HG03135 (cell line): ENCODE data around the gene VAPB.

ENCODE experiments used
- ATAC-seq: cut with Tn5 transposase; IDR thresholded peaks from one replicate; pipeline ENCODE4 v1.9.1; 2021; ENCODE audit warnings: mild to moderate bottlenecking, moderate library complexity; ENCODE audit not compliant: unreplicated experiment

Gene VAPB

DNA sequence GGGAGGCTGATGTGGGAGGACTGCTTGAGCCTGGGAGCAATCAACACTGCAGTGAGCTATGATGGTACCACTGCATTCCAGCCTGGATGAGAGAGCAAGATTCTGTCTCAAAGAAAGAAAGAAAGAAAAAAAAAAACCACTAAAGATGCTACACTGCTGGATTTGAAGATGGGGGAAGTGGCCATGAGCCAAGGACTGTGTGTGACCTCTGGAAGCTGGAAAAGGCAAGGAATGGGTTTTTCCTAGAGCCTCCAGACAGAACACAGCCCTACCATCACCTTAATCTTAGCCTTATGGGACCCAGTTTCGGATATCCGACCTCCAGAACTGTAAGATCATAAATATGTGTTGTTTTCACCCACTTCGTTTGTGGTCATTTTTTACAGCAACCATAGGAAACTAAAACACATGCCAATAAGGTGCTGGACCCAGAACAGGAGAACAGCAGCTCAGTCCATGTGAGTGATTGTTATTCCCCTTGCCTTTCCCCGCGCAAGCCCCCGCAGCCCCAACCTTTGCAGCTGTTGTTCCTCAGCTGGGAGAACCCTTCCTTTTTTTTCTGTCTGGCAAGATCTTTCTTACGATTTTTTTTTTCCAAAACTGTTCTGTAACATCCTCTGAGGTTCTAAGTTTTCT, 11.1 kb upstream of the VAPB start:
- no peak for ATAC-seq

DNA sequence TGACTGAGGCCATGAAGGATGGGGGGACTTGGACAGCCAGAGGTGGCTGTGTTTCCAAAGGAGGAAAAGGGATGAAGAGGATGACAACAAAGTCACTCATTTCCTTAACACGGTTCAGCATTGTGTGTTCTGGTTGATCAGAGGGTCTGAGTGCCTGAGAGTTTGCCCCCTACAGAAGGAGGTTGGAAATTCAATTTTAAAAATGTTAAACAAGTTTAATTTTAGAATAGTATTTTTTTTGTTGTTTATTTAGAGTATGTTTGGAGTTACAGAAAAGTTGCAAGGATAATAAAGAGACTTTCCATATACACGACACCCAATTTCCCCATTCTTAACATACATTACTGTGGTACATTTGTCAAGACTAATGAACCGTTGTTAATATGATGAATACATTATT, 10.3 kb upstream of the VAPB start:
- no peak for ATAC-seq

DNA sequence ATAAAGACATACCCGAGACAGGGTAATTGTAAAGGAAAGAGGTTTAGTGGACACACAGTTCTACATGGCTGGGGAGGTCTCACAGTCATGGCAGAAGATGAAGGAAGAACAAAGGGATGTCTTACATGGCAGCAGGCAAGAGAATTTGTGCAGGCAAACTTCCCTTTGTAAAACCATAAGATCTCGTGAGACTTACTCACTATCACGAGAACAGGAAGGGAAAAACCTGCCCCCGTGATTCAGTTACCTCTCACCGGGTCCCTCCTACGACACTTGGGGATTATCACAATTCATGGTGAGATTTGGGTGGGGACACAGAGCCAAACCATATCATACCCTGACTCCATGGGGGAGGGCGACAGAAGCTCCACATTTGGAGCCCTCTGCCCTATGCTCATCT, 7.4 kb upstream of the VAPB start:
- ATAC-seq, result no peak

DNA sequence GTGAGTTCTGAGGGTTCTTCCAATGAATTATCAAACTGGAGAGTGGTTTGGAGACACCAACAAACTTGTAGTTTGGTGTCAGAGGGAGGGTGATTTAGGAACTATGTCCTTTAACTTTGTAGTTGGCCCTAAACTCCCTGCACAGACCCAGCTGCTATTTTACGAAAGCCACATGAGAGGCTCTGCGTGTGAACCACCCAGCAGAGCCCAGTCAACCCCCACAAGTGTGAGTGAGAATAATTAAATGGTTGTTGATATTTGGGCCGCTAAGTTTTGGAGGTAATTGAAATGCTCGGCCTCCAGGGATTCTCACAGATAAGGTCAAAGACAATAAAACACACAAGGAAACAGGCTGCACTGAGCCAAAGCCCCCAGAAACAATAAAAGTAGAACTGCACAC, 6.9 kb upstream of the VAPB start:
- ATAC-seq, result no peak

DNA sequence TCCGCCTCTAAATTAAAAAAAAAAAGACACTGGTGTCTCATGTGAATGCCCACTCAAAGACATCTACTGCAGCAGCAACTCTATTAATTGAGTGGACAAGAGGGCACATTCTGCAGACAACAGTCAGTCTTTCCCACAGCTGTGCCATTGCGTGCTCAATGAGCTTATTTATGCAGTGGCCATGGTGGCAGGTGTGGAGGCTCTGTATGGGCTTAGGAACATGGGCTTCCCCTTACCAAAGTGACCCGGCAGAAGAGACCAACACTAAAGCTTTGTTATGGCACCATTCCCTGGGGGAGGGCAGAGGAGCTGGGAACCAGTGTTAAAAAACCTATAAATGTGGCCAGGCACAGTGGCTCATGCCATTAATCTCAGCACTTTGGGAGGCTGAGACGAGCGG, 4.2 kb upstream of the VAPB start:
- no peak for ATAC-seq

DNA sequence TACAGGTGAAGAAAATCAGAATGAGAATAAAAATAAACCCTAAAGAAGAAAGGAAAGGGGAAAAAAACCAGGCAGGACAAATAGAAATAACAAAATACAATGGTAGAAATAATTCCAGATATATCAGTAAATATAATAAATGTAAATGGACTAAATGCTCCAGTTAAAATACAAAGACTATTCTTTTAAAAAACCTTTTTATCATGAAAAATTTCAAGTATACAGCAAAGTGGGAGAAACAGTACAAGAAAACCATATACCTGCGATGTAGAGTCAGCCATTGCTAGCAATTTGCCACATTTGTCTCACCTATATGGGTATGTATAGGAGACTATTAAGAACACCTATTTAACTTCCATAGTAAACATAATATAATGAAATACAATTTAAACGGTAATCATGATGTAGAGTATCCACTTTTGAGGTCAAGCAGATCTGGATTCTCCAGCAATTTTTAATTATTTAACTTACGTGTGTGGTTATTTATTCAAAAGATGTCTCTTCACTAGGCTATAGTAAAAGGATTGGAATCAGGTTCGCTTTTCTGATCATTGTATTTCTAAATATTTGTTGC, 914 bp upstream of the VAPB start:
- no peak for ATAC-seq

DNA sequence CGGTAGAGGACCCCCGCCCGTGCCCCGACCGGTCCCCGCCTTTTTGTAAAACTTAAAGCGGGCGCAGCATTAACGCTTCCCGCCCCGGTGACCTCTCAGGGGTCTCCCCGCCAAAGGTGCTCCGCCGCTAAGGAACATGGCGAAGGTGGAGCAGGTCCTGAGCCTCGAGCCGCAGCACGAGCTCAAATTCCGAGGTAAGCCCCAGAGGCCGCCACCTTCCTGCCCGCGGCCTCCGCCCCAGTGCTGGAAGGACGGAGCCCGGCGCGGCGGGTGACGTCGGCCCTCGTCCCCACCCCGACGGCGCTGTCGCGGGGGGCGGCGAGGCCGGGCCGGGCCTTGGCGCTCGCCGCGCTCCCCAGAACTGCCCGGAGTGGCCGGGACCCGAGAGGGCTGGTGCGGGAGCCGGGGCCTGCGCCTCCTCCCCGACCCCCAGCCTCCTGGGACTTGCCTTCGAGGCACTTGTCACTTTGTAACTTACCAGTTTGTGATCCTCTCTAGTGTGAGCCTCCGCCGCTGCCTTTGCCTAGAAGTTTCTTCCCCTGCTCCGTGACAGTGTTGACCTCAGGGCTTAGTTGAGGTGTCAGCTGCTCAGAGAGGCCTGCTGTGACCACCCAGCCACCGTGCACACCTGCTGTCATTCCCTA, 417 bp downstream of the VAPB start:
- ATAC-seq, result peak; percentile 40

DNA sequence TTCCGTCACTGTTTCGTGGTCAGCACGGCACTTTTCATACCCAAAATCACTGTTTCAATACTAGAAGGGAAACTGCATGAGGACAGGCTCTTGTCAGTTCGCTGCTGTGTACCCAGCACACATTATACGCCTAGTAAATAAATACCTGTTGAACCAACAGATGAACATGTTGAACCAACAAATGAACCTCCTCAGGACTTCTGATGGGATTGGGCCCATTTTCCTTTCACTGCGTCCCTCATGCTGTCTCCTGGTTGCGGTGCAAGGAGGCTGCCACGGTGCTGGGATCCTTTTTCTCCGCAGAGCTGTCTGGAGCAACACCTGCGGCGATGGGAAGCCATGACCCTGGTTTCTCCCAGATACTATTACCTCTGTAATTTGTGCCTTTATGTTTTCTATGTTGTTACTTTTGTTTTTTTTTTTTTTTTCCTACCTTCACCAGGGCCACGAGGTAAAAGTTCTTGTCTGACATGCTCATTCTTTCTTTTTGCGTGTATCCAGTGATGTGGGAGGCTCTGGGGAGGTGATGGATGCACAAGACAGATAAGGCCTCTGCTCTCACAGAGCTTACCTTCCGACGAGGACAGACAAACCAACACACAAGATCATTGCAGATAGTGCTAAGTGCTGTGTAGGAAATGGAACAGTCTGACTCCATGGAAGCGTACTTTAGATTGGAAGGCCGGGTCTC, 1.1 kb downstream of the VAPB start:
- no peak for ATAC-seq

DNA sequence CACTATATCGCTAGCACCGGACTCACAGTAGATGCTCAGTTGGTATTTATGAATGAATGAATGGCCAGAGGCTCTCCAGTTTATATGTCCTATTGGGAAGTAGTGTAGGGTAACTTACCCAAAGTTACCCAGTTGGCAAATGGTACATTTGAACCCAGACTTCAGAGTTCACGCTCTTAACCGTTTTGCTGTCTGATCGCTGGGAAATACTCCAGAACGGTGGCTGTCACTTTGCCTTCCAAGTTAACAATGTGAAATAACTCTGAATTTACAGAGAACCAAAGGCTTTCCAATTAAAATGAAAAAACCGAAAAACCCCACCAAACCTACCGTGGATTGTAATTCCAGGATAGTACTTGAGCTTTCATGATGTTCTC, 1.6 kb downstream of the VAPB start:
- ATAC-seq, result no peak

DNA sequence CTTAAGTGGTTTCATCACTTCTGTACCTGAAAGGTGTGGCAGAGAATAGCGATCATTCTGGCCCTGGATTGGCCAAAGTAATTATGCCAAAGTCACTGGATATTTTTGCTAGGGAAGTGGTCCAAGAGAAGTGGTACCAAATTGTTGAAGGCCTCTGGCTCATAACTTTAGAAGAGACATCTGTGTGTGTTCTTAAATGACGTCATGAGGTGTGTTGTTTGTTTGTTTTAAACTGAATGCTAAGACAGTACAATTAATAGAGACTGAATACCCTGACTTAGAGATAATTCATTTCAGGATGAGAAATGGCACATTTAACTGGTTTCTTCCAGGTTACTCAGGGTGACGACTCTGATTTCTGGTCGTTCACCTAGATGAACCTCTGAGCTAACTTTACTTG, 3.3 kb downstream of the VAPB start:
- no peak for ATAC-seq

DNA sequence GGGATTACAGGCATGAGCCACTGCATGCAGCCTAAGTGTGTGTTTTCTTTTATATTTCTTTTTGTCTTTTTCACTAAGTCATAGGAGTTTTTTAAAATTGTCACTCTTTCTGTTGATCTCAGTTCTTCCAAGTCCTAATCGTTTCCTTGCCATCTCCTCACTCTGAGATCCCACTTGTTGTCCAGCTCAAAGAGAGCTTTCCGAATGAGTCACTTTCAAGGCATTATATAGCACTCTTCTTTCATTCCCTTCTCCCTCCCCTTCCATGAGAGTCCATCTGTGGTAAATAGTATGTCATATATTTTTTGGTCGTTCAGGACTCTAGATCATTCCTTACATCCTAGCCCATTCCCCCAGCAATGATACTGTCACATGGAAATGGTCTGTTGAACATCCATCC, 4.3 kb downstream of the VAPB start:
- no peak for ATAC-seq

DNA sequence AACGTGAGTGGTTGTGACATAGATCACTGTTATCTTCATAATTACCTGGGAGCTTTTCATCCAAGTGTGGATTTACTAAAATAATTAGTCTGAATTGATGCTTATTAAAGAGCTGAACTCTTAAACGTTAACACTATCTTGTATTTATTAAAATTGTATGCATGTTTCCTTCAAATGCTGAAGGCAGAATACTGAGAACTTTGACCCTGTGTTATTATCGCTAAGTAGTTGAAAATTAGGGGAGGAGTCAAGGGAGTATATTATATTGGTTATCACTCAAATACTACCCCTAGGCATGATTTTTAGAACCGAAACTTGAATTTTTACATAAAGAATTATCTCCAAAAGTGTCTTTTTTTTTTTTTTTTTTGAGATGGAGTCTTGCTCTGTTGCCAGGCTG, 5.8 kb downstream of the VAPB start:
- no peak for ATAC-seq

DNA sequence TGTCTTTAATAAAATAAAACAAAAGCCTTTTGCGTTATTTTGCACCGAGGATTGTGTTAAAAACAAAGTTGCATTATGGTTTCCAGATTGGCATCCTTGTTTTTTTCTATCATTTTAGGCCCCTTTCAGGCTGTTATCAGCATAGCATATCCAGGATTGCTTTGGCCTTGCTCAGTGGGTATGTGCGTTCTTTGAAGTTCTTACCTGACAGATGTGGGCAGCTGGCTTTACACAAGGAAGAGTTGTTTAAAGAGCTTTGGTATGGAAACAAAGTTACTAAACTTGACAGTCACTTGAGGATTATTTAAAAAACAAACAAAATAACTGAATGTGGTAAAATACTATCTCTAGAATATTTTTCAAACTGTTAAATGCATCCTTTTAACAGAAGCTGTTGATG, 6.6 kb downstream of the VAPB start:
- ATAC-seq, result no peak

DNA sequence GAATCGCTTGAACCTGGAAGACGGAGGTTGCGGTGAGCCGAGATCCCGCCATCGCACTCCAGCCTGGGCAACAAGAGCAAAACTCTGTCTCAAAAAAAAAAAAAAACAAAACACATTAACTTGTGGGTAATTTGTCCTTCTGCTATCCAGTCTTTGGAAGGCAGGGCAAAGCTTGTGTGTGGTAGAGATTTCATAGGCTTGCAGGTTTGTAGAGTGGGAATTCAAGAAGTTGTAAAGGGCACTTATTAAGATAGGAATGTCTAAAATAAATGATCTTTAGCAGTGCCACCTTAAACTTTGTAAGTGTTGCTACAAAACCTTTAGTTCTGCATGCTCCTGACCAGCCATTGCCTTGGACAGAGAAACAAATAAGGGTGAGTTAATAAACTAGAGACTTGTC, 8.4 kb downstream of the VAPB start:
- no peak for ATAC-seq

DNA sequence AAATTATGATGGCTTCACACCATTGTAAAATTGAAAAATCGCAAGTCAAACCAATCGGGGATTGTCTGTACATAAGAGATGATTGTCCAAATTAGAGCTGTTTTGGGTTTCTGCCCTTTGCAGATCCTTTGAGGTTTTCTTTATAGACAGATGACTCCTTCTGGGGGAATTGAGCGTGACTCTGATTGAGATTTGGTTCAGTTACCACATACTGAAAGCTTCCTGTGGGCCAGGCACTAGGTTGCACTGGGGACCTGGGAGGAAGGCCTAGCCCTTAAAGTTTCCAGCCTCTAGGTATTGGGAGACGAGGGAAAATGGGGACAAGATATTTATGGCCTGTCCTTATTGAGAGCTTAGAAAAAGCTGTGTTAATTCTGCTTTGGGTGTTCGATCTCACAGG, 9.2 kb downstream of the VAPB start:
- ATAC-seq, result no peak

DNA sequence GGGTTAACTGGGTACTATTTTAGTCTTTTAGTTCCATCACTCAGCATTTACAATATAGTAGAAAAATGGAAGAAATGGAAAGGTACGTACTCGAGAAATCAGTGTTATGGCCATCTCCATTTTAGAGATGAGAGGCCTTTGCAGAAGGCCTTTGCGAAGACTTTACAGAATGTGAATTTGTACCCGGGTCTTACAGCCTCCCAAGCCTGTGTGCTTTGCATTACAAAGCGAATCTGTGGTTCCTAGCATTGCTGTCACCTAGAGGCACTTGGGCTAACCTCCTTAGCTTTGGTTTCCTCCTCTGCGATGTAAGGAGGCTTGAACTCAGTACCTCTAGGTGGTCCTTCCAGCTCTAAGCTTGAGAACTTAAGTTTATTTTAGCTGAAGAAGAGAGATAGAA, 10.9 kb downstream of the VAPB start:
- ATAC-seq, result no peak

DNA sequence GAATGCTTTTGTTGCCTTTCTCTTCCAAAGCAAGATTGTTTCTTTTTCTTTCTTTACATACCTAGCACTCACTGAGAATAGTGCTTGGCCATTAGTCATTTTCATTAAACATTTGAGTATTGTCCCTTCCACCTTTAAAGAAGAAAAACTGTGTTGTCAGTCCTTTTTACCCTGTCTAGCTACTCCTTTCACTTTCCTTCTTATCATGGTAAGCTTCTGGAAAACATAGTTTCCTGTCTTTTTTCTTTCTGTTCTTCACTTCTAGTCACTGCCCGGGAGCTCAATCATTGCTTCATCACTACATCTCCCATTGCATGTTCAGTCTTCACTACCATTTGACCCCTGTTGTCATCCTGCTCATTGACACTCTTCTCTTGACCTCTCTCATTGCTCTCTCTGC, 12.1 kb downstream of the VAPB start:
- ATAC-seq, result no peak

DNA sequence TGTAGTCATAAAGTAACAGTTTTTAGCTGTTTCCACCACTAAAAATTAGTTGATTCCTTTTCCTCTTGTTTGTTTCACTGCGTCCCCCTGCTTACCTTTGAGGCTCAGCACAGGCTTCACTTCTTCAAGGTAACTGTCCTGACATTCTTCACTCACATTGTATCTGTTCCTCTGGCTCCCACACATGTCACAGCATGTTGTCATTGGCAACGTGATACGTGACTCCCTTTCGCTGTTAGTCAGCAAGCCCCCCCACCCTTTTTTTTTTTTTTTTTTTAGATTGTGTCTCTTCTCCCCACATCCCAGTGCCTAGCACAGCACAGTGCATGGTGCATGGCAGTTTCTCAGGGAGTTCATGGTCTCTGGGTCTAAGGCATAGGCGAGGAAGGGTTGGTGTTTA, 13.3 kb downstream of the VAPB start:
- no peak for ATAC-seq

DNA sequence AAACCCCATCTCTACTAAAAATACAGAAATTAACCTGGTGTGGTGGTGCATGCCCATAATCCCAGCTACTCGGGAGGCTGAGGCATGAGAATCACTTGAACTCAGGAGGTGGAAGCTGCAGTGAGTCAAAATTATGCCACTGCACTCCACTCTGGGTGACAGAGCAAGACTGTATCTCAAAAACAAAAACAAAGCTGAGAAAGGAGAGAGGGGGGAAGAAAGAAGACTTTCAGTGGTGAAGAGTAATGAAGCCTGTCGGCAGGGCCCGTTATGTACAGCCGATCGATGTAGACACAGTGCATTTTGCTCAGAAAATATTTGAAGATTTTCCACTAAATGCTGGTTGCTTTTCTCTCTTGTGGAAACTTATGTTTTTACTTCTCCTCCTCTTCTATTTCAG, 13.8 kb downstream of the VAPB start:
- peak; percentile 65 for ATAC-seq

DNA sequence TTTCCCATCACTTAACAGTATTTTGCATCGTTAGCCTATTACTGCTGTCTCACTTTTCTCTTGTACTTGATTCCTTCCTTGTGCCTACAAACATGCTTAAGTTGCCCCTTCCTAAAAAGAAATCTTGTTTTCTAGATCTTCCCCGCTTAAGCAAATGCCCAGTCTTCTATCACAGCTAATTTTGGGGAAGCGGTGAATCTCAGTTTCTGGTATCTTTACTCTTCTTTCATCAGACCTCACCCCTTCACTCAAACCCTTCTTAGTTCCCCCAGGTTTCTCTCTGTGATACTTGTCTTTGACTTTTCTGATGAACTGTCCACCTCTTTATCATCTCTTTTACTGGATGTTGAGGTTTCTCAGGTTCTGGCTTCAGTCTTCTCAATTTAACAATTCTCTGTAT, 14.2 kb downstream of the VAPB start:
- no peak for ATAC-seq

DNA sequence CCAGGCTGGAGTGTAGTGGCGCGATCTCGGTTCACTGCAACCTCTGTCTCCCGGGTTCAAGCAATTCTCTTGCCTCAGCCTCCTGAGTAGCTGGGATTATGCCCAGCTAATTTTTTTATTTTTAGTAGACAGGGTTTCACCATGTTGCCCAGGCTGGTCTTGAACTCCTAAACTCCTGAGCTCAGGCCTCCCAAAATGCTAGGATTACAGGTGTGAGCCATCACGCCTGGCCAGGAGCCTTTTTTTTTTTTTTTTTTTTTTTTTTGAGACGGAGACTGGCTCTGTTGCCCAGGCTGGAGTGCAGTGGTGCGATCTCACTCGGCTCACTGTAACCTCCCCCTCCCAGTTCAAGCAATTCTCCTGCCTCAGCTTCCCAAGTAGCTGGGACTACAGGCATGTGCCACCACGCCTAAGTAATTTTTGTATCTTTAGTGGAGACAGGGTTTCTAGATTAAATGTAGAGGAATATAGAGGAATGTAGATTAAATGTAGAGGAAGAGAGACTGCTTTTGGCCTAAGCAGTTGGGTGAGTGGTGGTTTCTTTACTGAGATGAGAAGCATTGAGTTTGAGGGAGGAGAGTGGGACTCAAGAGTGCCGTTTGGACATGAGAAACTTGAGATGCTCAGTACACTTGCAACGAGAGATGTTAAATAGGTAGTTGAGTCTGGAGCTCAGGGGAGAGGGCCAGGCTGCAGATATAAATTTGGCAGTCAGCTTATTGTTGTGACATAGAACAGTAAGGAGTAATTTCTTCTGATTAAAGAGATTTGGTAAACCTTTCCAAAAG, 16.7 kb downstream of the VAPB start:
- no peak for ATAC-seq
